ENCODE data around the gene GP9. TPM values are rescaled to one million over a fixed set of nuclear protein-coding genes. Genes with fewer than 3 reads are reported as not detected.

Gene GP9
- total and polyA plus RNA-seq, 4 donors: 0.16 to 12.0 TPM; not detected in 2

GRCh38 chr3:129082026-129082425, 21.4 kb downstream of the GP9 start:
- Histone ChIP-seq H3K4me1 (ENCODE audit: control insufficient read depth in 4 of 4, insufficient read depth in 4 of 4, low read length in 3 of 4) (peaks cover 0 to 5% (median 2%) of the 10 kb centered on the region in 4 donors), H3K27ac (ENCODE audit: low read depth in 1 of 2, low read length in 2 of 2) (no peak overlapping the region), H3K9me3 (ENCODE audit: control insufficient read depth in 4 of 4, low read length in 3 of 4) (no peaks in the 10 kb centered on the region), H3K9ac (ENCODE audit: low read depth in 1 of 2, low read length in 2 of 2) (no peak overlapping the region), H3K36me3 (ENCODE audit: control insufficient read depth in 4 of 4, insufficient read depth in 3 of 4, low read depth in 1 of 4, low read length in 3 of 4) (no peaks in the 10 kb centered on the region), H3K4me3 (ENCODE audit: low read depth in 1 of 3, low read length in 3 of 3) (no peak overlapping the region), H3K27me3 (ENCODE audit: control insufficient read depth in 4 of 4, insufficient read depth in 4 of 4, low read length in 3 of 4) (no peaks in the 10 kb centered on the region)
- WGBS: 77% methylated on average over 9 of the region's 9 CpGs
- DNase-seq (ENCODE audit: low spot score): no peak
- no peak for TF ChIP-seq ATF3 (IDR thresholded peaks at IDR 0.05)
- TF ChIP-seq HNF4G (IDR thresholded peaks at IDR 0.05): no peak
- TF ChIP-seq SP1 (IDR thresholded peaks at IDR 0.05): no peak
- TF ChIP-seq RAD21 (IDR thresholded peaks at IDR 0.05): no peak
- no peak for TF ChIP-seq FOXA1 (IDR thresholded peaks at IDR 0.05)
- TF ChIP-seq, protein P1, sequence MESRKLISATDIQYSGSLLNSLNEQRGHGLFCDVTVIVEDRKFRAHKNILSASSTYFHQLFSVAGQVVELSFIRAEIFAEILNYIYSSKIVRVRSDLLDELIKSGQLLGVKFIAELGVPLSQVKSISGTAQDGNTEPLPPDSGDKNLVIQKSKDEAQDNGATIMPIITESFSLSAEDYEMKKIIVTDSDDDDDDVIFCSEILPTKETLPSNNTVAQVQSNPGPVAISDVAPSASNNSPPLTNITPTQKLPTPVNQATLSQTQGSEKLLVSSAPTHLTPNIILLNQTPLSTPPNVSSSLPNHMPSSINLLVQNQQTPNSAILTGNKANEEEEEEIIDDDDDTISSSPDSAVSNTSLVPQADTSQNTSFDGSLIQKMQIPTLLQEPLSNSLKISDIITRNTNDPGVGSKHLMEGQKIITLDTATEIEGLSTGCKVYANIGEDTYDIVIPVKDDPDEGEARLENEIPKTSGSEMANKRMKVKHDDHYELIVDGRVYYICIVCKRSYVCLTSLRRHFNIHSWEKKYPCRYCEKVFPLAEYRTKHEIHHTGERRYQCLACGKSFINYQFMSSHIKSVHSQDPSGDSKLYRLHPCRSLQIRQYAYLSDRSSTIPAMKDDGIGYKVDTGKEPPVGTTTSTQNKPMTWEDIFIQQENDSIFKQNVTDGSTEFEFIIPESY (IDR thresholded peaks at IDR 0.05): no peak
- TF ChIP-seq EGR1 (IDR thresholded peaks at IDR 0.05; ENCODE audit: low read depth in 2 of 2): no peak
- TF ChIP-seq REST (IDR thresholded peaks at IDR 0.05): no peak
- no peak for TF ChIP-seq HNF4A (conservative IDR thresholded peaks at IDR 0.05)
- TF ChIP-seq RXRA (IDR thresholded peaks at IDR 0.05): no peak
- TF ChIP-seq TAF1 (conservative IDR thresholded peaks at IDR 0.05): no peak
- no peak for TF ChIP-seq NR2F2 (IDR thresholded peaks at IDR 0.05)
- no peak for TF ChIP-seq FOXA2 (IDR thresholded peaks at IDR 0.05)
- no peak for TF ChIP-seq YY1 (IDR thresholded peaks at IDR 0.05)

DNA sequence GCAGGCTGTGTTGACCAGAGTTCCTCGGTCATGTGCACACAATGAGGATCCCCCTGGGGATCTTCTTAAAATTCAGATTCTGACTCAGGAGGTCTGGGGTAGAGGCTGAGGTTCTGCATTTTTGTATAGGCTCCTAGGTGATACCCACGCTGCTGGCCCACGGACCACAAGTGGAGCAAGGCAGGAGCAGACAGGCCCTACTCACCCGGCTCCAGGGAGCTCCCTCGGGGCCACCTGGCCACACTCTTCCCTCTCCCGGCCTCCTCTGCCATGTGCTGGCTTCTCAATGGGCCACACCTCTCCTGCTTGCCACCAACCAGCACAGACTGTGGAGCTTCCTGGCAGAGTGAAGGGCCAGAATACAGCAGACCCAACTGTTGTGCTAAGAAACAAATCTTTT, 23.9 kb downstream of the GP9 start:
- no peaks in the 10 kb centered on the region for H3K9me3 ChIP-seq (ENCODE audit: control insufficient read depth in 4 of 4, low read length in 3 of 4)

More for the DNA sequence above, 23.9 kb downstream of the GP9 start:
- Histone ChIP-seq H3K27ac (ENCODE audit: low read depth in 1 of 2, low read length in 2 of 2) (no peak overlapping the region), H3K27me3 (ENCODE audit: control insufficient read depth in 4 of 4, insufficient read depth in 4 of 4, low read length in 3 of 4) (no peaks in the 10 kb centered on the region), H3K9ac (ENCODE audit: low read depth in 1 of 2, low read length in 2 of 2) (no peak overlapping the region), H3K36me3 (ENCODE audit: control insufficient read depth in 4 of 4, insufficient read depth in 3 of 4, low read depth in 1 of 4, low read length in 3 of 4) (no peaks in the 10 kb centered on the region), H3K4me1 (ENCODE audit: control insufficient read depth in 4 of 4, insufficient read depth in 4 of 4, low read length in 3 of 4) (peaks cover 0 to 3% (median 0%) of the 10 kb centered on the region in 4 donors), H3K4me3 (ENCODE audit: low read depth in 1 of 3, low read length in 3 of 3) (no peak overlapping the region)
- TF ChIP-seq FOXA1 (IDR thresholded peaks at IDR 0.05) (no peak), HNF4G (IDR thresholded peaks at IDR 0.05) (no peak), CTCF (IDR thresholded peaks at IDR 0.05; ENCODE audit: low read depth, low read length, missing input control) (no peak), GABPA (IDR thresholded peaks at IDR 0.05 in 1 of 2, conservative IDR thresholded peaks at IDR 0.05 in 1 of 2) (no peak), TAF1 (conservative IDR thresholded peaks at IDR 0.05) (no peak), RAD21 (IDR thresholded peaks at IDR 0.05) (no peak)
- TF ChIP-seq, protein P1 (IDR thresholded peaks at IDR 0.05): no peak
- TF ChIP-seq, protein P2, sequence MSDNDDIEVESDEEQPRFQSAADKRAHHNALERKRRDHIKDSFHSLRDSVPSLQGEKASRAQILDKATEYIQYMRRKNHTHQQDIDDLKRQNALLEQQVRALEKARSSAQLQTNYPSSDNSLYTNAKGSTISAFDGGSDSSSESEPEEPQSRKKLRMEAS (IDR thresholded peaks at IDR 0.05): no peak
- DNase-seq (ENCODE audit: low spot score): no peak
- 89% methylated on average over 6 of the region's 6 CpGs for WGBS

Measured in liver (tissue), 9 donors.